B cell (primary cell): Measurements from ENCODE around the gene PHF21A.

Experiments used
- CTCF ChIP-seq: fragments of 200-600 bp; IDR thresholded peaks from one replicate; pipeline ENCODE4 v1.8.0; 2022; ENCODE audit warnings: antibody characterized with exemption, mild to moderate bottlenecking
- EZH2 ChIP-seq: IDR thresholded peaks from 2 replicates; pipeline ENCODE4 v1.6.1; 2012; ENCODE audit warnings: borderline replicate concordance, low read depth, mild to moderate bottlenecking, moderate library complexity, low read length; ENCODE audit not compliant: insufficient read depth, poor library complexity, severe bottlenecking

GRCh38 chr11:46048198-46048597 lies 73.1 kb downstream of the PHF21A start:
- no peak for TF ChIP-seq CTCF
- TF ChIP-seq EZH2: no peak
